CD4-positive, alpha-beta T cell treated with Interleukin-15 for 4 hours (primary cell): Measurements from ENCODE around the gene YIPF1.
A peak's percentile ranks its signal among the peaks of the same experiment; 100 is the strongest.
"Not testable (repeated sequence)": the region's sequence is repeated elsewhere in the genome, so short reads cannot be mapped to it uniquely, and the experiment has no call there.

Experiments
- DNase-seq: peaks from one replicate; pipeline ENCODE4 v3.0.0-alpha.2; 2020; ENCODE audit warnings: low spot score

The YIPF1 gene

GRCh38 chr1:53894644-53895043 is 5.0 kb upstream of the YIPF1 start:
- no peak for DNase-seq

DNA sequence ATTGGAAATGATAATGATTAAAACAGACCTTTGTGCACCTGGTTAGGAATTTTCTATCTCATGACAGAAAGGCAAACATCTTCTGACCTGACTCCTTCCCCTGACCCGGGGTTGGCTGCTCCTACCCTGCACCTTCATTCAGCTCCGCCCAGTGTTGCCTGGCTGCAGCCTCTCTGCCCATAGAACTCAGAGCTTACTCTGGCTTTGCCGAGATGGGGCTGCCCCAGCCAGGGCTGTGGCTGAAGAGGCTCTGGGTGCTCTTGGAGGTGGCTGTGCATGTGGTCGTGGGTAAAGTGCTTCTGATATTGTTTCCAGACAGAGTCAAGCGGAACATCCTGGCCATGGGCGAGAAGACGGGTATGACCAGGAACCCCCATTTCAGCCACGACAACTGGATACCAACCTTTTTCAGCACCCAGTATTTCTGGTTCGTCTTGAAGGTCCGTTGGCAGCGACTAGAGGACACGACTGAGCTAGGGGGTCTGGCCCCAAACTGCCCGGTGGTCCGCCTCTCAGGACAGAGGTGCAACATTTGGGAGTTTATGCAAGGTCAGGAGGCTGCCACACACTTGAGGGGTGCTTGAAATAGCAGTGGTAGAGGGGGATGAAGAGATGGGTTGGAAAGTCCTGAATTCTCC is 4.5 kb upstream of the YIPF1 start, which contains the start of gene DIO1:
Gene DIO1 (plus strand): TSS at position 189 of the 638 bp plus-strand sequence. CDS start 24 bp downstream, at position 213.
- DNase-seq = no peak

DNA sequence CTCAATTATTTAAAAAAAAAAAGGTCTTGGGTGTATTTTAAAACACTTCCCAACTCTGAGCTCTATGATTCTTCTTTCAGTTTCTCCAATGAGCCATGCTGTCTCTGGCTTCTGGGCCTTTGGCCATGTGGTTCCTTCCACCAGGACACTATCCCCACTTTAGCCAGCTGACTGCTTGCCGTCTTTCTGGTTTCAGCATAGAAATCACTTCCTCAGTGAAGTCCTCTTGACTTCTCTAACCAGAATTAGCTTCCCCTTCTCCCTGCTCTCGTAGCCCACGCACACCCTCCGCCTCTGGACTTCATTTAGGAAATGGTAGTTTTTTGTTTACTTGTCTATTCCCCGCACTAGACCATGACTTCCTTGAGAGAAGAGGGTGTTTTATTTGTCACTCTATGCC is 3.3 kb upstream of the YIPF1 start:
- no peak for DNase-seq

DNA sequence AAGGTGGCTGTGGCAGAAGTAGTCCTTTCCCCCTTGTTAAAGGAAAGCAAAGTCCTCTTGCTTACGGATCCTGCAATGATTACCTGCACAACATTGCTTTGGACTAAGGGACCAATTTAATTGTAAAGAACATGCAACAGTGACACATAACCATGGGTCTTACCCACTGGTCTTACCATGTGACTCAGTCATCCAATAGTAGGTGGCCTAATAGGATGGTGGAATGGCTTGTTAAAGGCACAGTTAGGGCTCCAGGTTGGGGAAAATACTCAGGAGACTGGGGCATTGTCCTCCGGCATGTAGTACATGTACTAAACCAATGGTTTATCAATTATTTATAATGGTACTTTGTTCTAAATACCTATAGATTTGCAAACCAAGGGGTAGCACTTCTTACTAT is 2.1 kb upstream of the YIPF1 start:
- no peak for DNase-seq

DNA sequence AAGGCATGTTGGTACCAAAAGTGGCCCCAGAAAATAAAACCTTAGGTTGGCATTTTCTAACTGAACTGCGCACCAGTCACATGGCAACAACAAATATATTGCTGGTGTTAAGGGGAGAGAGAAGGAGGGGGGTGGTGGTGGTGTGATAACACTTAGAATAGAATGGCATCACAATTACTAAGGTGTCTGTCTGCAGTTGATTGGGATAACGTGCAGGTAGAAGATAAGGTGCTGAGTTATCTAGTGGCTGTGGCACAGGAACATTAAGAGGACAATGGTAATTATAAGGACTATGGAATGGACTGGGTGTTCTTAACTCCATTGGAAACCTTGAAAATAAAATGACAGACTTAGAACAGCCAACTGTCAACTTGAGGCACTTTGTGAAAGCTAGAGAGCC is 1.4 kb upstream of the YIPF1 start:
- no peak for DNase-seq

- no peak for DNase-seq
Measured at GRCh38 chr1:53890522-53890941, 935 bp upstream of the YIPF1 start.

DNA sequence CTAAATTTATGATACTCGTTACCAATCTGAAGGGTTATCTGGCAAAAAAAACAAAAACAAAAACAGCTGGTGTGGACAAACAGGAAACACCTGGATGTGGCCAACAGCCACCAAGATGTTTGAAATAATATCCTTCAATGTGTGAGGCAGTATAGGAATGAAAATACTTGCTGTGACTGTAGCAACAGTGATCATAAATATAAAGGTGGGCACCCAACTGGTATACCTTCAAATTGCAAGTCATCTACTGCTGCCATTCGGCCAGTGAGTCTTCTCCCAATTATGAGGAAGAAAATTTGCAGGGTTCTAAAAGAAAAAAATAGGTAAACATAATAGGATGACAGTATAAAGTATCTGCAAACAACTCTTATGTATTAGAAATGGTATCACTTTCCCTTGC is 916 bp downstream of the YIPF1 start:
- no peak for DNase-seq

- DNase-seq = not testable (repeated sequence)
Measured at GRCh38 chr1:53883600-53883999, 6.0 kb downstream of the YIPF1 start.

GRCh38 chr1:53881853-53882252 is 7.7 kb downstream of the YIPF1 start:
- DNase-seq = not testable (repeated sequence)

DNA sequence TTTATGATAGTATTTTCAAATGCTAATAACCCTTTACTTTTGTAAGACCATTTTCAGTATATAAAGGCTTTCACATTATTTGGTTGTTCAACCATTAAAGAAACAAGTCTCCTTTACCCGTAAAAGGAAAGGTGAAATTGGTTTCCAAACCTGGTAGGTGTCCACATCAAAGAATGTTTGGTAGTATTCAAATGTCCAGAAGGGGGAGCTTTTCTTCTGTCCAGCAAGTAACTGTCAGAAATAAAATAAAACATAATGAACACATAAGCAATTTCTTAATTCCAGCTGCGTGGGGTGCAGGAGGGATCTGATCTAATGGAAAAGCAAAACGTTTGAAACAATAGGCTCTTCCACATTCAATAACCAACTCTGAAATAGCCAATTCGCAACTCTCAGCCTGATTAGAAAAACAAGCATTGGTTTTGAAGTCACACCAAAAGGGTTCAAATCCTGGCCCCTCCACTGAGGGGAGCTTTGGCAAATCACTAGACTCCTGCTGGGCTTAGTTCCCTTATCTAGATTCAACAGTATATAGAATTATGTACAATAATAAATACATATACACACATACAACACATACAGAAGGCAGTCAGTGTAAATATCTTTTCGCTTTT is 11.0 kb downstream of the YIPF1 start:
- DNase-seq = peak; percentile 42

GRCh38 chr1:53875150-53875549 is 14.4 kb downstream of the YIPF1 start:
- not testable (repeated sequence) for DNase-seq

- DNase-seq = no peak
Measured at GRCh38 chr1:53871773-53872484, 17.7 kb downstream of the YIPF1 start.

DNA sequence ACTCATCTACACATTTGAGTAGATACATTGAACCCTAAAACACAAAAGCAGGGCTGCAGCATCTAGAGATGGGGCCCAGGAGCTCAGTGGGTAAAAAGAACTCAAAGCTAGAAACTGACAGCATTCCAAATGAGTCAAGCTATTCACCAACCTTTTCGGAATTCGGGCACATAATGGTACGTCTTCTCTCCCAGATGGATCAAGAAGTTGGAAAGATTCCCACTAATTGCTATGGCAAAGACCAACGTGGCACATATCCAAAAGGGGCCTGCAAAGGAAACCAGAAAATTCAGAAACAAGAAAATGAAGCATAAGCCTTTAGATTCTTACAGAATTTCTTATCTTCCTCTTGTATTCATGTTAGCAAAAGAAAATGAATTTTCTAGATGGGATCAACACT is 18.4 kb downstream of the YIPF1 start:
- no peak for DNase-seq

- DNase-seq = no peak
Measured at GRCh38 chr1:53869454-53870117, 20.0 kb downstream of the YIPF1 start.

DNA sequence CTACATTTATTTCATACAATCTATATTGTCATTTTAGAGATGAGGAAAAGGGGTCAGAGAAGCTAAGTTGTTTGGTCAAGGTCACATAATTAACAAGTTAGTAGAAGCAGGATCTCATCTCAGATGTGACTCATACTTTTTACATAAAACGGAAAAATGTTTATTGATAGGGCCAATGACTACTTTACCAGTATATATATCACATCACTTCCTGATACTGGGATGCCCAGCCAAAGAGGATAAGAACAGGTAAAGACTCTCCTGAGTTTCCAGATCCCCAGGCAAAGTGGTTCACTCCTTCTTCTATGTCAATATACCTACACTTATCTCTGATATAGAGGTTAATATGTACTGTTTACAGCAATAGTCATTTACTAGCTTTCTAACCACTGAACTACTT is 21.0 kb downstream of the YIPF1 start:
- DNase-seq = no peak

DNA sequence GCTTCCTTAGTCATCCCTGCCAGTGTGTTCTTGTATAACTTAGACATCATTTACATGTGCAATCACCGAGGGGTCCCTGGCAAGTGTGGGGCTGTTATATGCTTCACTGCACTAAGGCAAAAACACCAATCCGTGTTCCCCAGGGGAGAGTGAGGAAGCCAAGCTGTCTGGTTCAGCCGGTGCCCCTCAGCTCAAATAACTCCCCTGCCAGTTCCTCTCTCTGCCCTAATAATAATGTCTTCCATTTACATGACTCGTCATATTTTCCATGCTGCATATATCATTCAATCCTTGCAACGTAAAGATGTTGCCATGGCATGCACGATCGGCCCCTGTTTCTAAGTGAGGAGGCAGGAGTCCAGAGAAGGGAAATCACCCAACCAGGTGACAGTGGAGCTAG is 27.1 kb downstream of the YIPF1 start:
- no peak for DNase-seq

DNA sequence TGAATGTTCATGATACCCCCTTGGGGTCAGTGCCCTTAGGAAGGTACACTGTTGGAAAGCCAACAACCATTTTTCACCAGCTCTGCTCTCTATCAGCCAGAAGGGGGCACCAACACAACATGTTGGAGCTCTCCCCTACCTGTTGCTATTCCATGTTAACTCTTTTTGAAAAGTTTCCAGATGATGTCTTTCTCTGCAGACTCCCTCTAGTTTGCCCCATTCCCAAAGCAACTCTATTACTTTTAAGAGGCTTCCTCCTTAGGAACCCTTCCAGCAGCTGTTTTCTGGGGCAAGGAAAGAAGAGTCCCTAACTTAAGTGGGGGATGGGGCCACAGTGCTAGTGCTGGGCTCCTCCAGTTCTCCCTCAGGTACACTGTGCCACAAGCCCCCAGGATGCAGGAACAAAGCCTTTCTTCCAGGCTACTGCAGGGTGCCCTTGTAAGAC is 28.6 kb downstream of the YIPF1 start:
- DNase-seq = peak; percentile 55

DNA sequence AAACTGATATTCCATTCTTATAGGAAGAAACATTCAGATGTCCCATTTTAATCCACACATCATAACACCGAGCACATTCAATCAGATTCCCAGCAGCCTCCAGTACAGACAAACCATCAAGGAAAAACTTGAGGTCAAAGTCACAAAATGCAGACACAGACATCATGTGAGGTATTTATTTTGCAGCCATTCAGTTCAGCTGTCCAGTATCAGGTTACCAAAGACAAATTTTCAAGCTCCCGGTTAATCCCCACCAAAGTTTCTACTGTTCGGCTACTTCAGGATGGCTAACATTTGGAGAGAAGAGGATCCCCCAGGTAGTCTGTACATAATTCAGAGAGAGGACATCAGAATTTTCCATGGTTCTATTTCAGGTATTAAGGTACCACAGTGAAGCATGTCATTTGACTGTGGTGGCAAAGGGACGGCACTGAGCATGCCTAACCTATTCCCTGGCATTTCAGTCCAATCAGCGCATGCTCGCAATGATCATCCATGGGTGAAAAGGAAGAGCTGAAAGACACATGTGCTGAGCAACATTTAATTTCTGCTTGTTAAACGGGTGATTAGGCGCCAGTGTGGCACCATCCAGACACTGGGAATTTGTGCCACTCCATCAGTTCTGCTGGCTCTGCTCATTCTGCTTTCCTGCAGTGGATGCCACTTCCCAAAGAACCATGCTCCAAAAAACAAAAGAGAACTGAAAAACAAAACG is 37.9 kb downstream of the YIPF1 start:
- DNase-seq = no peak

- DNase-seq = no peak
Measured at GRCh38 chr1:53850082-53850673, 39.4 kb downstream of the YIPF1 start.

DNA sequence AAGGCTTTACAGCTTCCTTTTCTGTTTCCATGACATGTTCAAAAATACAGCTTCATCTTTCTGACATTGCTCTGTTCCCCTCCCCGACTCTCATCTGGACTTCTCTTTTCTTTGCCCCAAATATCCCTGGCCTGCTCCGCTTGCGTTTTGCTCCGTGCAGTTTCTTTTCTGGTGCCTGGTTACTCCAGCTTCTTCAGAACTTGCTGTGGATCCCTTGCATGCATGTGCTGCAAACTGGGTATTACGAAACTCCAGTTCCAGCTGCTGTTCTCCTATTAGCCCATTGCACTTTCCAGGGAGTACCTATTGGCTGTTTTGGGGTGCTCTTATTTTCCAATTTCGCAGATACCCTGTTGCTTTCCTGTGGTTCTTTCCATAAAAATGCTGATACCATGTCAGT is 41.6 kb downstream of the YIPF1 start:
- no peak for DNase-seq

DNA sequence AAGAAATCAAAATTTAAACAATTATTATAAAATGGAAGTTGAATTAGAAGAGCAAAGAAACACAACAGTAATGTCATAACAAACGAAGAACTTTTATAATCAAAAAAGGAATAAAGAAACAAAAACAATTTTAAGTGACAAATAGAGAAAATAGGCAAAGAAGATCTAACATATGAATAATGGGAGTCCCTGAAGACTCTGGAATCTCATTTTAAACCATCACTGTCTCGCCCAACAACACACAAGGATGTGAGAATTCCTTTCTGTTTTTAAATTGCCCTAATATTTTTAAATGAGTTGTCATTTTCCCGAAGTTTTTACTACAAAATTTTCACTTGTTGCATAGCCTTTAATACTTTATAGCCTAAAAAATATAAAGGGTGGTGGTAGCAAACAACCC is 47.2 kb downstream of the YIPF1 start:
- no peak for DNase-seq

- no peak for DNase-seq
Measured at GRCh38 chr1:53838654-53838974, 51.0 kb downstream of the YIPF1 start.
